Thymus (tissue), 11 donors: ENCODE results near the gene ZNF778. TPM values are rescaled to one million over a fixed set of nuclear protein-coding genes. Genes with fewer than 3 reads are reported as not detected.
"Not testable (repeated sequence)": the region's sequence is repeated elsewhere in the genome, so short reads cannot be mapped to it uniquely, and the experiment has no call there.

ENCODE experiments used
- DNase-seq, 9 donors: peaks; one replicate each; pipeline ENCODE4 v3.0.0-alpha.2; 2013; ENCODE audit warnings: low spot score in 9 of 9, low read depth in 6 of 9, missing footprints in 1 of 9
- H3K27ac ChIP-seq, 2 donors: one replicate each; pipeline ENCODE4 v1.5.1; 2013; ENCODE audit warnings: control low read depth in 1 of 2, low read depth in 1 of 2, low read length in 1 of 2, mild to moderate bottlenecking in 1 of 2, moderate library complexity in 1 of 2
- H3K27me3 ChIP-seq, 2 donors: one replicate each; pipeline ENCODE4 v1.5.1; 2013; ENCODE audit warnings: low read length in 1 of 2; ENCODE audit not compliant: control insufficient read depth in 2 of 2, insufficient read depth in 1 of 2
- H3K36me3 ChIP-seq, 2 donors: one replicate each; pipeline ENCODE4 v1.5.1; 2013; ENCODE audit warnings: low read length in 1 of 2, mild to moderate bottlenecking in 1 of 2, moderate library complexity in 1 of 2; ENCODE audit not compliant: control insufficient read depth in 2 of 2, insufficient read depth in 2 of 2
- H3K4me1 ChIP-seq, 2 donors: one replicate each; pipeline ENCODE4 v1.5.1; 2013; ENCODE audit warnings: low read length in 2 of 2; ENCODE audit not compliant: control insufficient read depth in 2 of 2, insufficient read depth in 2 of 2
- H3K4me3 ChIP-seq, 2 donors: one replicate each; pipeline ENCODE4 v1.5.1; 2013; ENCODE audit warnings: low read length in 2 of 2, control low read depth in 1 of 2, mild to moderate bottlenecking in 1 of 2
- H3K9me3 ChIP-seq, 2 donors: one replicate each; pipeline ENCODE4 v1.5.1; 2013; ENCODE audit warnings: low read length in 1 of 2, mild to moderate bottlenecking in 1 of 2; ENCODE audit not compliant: control insufficient read depth in 2 of 2, insufficient read depth in 1 of 2
- WGBS: extraction: QIAGEN DNeasy Blood & Tissue Kit; methylation state at CpG from one replicate; pipeline ENCODE4 v1.1.7; 2013; 5-methylcytosine and 5-hydroxymethylcytosine counted together
- polyA plus RNA-seq: library from polyadenylated mRNA; stranded (reverse); fragments of 200-250 nt; gene quantifications from one replicate; pipeline ENCODE4 v1.2.3, GENCODE V29; 2013
- total RNA-seq: library from RNA; stranded (reverse); fragments of 120-200 nt; gene quantifications from one replicate; pipeline ENCODE4 v1.2.4, GENCODE V29; 2013
- donor health status: healthy.

The ZNF778 gene
- total and polyA plus RNA-seq, 2 donors: 2.4 to 2.9 TPM

DNA sequence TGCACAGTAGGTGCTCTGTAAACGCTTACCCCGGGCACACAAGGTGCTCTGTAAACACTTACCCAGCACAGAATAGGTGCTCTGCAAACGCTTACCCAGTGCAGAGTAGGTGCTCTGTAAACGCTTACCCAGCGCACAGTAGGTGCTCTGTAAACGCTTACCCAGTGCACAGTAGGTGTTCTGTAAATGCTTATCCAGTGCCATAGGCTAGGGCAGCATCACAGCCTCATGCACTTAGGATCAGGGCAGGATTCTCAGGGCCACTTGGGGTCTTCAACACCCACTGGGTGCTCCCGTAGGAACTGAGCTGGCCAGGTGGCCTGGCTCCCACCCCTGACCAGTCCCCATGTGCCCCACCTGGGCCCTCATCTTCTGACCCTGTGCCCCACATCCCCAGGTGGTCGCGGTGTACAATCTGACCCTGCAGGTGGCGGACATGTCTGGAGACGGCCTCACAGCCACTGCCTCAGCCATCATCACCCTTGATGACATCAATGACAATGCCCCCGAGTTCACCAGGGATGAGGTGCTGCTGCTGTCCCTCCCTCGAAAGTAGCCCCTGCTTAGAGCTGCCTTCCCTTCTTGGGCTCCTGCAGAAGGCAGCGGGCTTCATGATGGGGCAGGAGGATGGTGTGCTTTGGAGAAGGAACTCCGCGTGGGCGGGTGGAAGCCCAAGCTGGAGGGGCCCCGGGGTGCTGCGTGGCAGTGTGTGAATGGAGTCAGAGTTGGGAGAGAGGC, 30.3 kb upstream of the ZNF778 start:
- Histone ChIP-seq H3K4me1 (no peaks in the 10 kb centered on the region), H3K9me3 (peaks cover 1 to 5% of the 10 kb centered on the region in 2 donors), H3K36me3 (no peaks in the 10 kb centered on the region), H3K27me3 (peaks cover 15 to 56% of the 10 kb centered on the region in 2 donors), H3K27ac (no peak overlapping the region), H3K4me3 (no peak overlapping the region)
- 63% methylated on average over 19 of the region's 19 CpGs for WGBS
- peak in 1 of 9 donors; percentile 47 for DNase-seq

DNA sequence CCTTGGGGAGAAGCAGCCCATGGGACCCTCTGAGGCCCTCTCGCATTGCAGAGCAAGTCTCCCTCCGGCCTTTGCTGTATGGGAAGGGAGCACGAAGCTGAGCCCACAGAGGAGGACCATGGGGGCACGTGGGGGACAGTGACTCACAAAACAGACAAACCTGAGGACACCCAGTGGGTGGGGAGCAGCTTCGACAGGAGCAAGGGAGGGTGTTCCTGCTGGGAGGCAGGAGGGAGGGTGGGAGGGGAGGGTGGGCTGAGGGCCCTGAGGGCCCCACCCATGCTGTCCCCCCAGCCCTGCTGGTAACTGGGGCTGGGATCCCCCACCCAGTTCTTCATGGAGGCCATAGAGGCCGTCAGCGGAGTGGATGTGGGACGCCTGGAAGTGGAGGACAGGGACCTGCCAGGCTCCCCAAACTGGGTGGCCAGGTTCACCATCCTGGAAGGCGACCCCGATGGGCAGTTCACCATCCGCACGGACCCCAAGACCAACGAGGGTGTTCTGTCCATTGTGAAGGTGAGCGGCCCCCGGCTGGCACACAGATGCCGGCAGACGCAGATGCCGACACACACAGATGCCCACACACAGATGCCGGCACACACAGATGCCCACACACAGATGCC, 29.6 kb upstream of the ZNF778 start:
- no peak overlapping the region for H3K27ac ChIP-seq
- H3K9me3 ChIP-seq: peaks cover 1 to 5% of the 10 kb centered on the region in 2 donors
- WGBS: 76% methylated on average over 19 of the region's 19 CpGs
- H3K4me1 ChIP-seq: no peaks in the 10 kb centered on the region
- no peak for DNase-seq
- H3K36me3 ChIP-seq: no peaks in the 10 kb centered on the region
- no peak overlapping the region for H3K4me3 ChIP-seq
- peaks cover 16 to 58% of the 10 kb centered on the region in 2 donors for H3K27me3 ChIP-seq

- not testable (repeated sequence) for H3K4me3 ChIP-seq, H3K36me3 ChIP-seq, DNase-seq, H3K4me1 ChIP-seq, H3K27ac ChIP-seq, H3K9me3 ChIP-seq
- WGBS: 97% methylated on average over 25 of the region's 25 CpGs
- peaks cover 21 to 57% of the 10 kb centered on the region in 2 donors for H3K27me3 ChIP-seq
Observed at GRCh38 chr16:89188471-89189357, 28.8 kb upstream of the ZNF778 start.

DNA sequence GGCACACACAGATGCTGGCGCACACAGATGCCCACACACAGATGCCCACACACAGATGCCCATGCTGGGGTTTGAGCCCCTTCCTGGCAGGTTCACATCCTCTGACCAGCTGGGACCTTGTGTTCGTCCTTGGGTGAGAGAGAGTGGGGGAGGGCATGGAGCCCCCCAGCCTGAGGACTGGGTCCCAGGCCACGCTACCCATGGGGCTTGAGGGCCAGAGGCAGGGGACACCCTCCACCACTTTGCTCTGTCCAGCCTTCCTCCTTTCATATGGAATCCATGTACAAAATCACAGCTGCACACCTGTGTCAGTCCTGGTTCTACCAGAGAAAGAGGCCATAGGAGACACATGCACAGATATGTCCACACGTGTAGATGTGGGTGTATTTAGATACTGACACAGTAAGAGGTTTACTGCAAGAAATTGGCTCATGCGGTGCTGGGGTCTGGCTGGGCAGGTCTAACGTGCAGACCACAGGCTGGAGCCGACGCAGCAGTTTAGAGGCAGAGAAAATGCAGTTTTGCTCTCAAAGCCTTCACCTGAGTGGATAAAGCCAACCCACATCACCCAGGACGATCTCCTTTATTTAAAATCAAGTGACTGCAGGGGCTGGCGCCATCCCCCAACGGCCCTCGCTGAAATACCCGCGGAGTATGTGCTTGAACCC, 28.0 kb upstream of the ZNF778 start:
- H3K4me1 ChIP-seq: no peaks in the 10 kb centered on the region
- H3K27me3 ChIP-seq: peaks cover 23 to 57% of the 10 kb centered on the region in 2 donors
- H3K9me3 ChIP-seq: peaks cover 1 to 5% of the 10 kb centered on the region in 2 donors
- H3K36me3 ChIP-seq: no peaks in the 10 kb centered on the region
- H3K27ac ChIP-seq: no peak overlapping the region
- WGBS: 73% methylated on average over 14 of the region's 14 CpGs
- DNase-seq: no peak
- no peak overlapping the region for H3K4me3 ChIP-seq

DNA sequence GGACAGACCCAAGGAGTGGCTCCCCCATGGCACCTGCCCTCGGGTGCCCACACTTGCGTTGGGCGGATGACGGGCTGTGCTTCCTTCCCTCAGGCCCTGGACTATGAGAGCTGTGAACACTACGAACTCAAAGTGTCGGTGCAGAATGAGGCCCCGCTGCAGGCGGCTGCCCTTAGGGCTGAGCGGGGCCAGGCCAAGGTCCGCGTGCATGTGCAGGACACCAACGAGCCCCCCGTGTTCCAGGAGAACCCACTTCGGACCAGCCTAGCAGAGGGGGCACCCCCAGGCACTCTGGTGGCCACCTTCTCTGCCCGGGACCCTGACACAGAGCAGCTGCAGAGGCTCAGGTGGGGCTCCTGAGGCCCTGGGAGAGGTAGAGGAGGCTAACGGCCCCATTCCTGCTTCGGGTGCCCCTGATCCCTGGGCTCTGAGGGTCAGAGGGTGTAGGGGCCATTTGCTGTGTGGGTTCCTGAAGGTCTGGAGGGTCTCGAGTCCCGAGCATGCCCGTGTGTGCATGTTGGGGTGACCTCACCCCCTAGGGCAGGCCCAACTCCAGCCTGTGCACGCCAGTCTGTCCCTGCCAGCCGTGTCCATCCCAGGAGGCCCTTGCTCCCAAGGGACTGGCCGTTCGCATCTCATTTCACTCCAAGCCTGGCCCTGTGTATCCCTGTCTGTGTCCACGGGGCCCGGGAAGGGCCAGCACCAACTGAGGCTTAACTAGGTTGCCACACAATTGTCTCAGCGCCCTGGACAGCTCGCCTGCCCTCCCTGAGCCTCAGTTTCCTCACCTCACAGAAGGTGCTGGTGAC, 27.1 kb upstream of the ZNF778 start:
- Histone ChIP-seq H3K27me3 (peaks cover 23 to 57% of the 10 kb centered on the region in 2 donors), H3K27ac (no peak overlapping the region), H3K4me1 (no peaks in the 10 kb centered on the region), H3K4me3 (no peak overlapping the region), H3K9me3 (peaks cover 1 to 5% of the 10 kb centered on the region in 2 donors), H3K36me3 (no peaks in the 10 kb centered on the region)
- no peak for DNase-seq
- 77% methylated on average over 28 of the region's 28 CpGs for WGBS

DNA sequence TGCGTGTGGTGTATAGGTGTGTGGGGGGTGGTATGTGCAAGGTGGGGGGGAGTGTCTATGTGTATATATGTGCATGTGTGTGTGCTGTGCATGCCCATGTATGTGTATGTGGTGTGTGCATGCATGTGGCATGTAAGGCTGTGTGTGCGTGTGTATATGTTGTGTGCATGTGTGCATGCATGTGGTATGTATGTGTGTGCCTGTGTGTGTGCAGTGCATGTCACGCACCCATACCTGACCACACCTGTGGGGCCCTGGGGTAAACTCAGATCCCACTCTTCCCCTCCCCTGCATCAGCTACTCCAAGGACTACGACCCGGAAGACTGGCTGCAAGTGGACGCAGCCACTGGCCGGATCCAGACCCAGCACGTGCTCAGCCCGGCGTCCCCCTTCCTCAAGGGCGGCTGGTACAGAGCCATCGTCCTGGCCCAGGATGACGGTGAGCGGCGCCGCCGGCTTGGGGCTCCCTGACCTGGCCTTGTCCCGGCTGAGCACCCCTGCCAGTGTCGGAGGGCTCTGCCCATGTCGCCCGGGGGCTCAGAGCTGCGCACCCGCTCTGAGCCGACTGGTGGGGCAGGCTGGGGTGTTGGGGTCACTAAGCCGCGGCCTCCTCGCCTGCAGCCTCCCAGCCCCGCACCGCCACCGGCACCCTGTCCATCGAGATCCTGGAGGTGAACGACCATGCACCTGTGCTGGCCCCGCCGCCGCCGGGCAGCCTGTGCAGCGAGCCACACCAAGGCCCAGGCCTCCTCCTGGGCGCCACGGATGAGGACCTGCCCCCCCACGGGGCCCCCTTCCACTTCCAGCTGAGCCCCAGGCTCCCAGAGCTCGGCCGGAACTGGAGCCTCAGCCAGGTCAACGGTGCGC, 26.2 kb upstream of the ZNF778 start:
- Histone ChIP-seq H3K36me3 (no peaks in the 10 kb centered on the region), H3K4me1 (no peaks in the 10 kb centered on the region), H3K9me3 (peaks cover 0 to 1% of the 10 kb centered on the region in 2 donors), H3K27ac (no peak overlapping the region), H3K27me3 (peaks cover 23 to 62% of the 10 kb centered on the region in 2 donors), H3K4me3 (peak overlapping the region in 1 of 2 donors; percentile 27)
- no peak for DNase-seq
- whole genome bisulfite sequencing: 75% methylated on average over 44 of the region's 44 CpGs

- Histone ChIP-seq H3K4me3 (peak overlapping the region in 1 of 2 donors; percentile 27), H3K9me3 (peaks cover 0 to 1% of the 10 kb centered on the region in 2 donors), H3K27ac (no peak overlapping the region), H3K4me1 (no peaks in the 10 kb centered on the region), H3K36me3 (no peaks in the 10 kb centered on the region), H3K27me3 (peaks cover 23 to 62% of the 10 kb centered on the region in 2 donors)
- WGBS: 4% methylated on average over 19 of the region's 19 CpGs
- no peak for DNase-seq
Observed at GRCh38 chr16:89191901-89192185, 25.7 kb upstream of the ZNF778 start.
